H9 (cell line): Measurements from ENCODE around the gene DHX58. TPM values are rescaled to one million over a fixed set of nuclear protein-coding genes. Genes with fewer than 3 reads are reported as not detected.
A peak's percentile ranks its signal among the peaks of the same experiment; 100 is the strongest.

Source experiments
- DNase-seq: peaks from one replicate; pipeline ENCODE4 v3.0.0-alpha.2; 2017
- H2AFZ ChIP-seq: one replicate; pipeline ENCODE4 v1.6.1; 2013; ENCODE audit warnings: mild to moderate bottlenecking, low read length, control low read depth, moderate library complexity
- H2AK5ac ChIP-seq: 2 replicates; pipeline ENCODE4 v1.6.1; 2013; ENCODE audit warnings: low read length, control low read depth, mixed read lengths; ENCODE audit not compliant: insufficient read length
- H2BK120ac ChIP-seq: one replicate; pipeline ENCODE4 v1.6.1; 2013; ENCODE audit warnings: low read depth, mild to moderate bottlenecking, low read length, control low read depth, inconsistent platforms; ENCODE audit not compliant: poor library complexity, severe bottlenecking
- H2BK12ac ChIP-seq: 2 replicates; pipeline ENCODE4 v1.6.1; 2013; ENCODE audit warnings: low read length, control low read depth, mixed read lengths, low read depth; ENCODE audit not compliant: insufficient read length
- H2BK15ac ChIP-seq: 2 replicates; pipeline ENCODE4 v1.6.1; 2013; ENCODE audit warnings: low read depth, low read length, control low read depth
- H2BK20ac ChIP-seq: one replicate; pipeline ENCODE4 v1.6.1; 2013; ENCODE audit warnings: low read depth, mild to moderate bottlenecking, low read length, control low read depth, inconsistent platforms; ENCODE audit not compliant: poor library complexity, severe bottlenecking
- H2BK5ac ChIP-seq: 2 replicates; pipeline ENCODE4 v1.6.1; 2013; ENCODE audit warnings: low read length, control low read depth, mixed read lengths; ENCODE audit not compliant: insufficient read length
- H3K14ac ChIP-seq: 2 replicates; pipeline ENCODE4 v1.6.1; 2013; ENCODE audit warnings: low read length, control low read depth; ENCODE audit not compliant: insufficient read depth
- H3K18ac ChIP-seq: 2 replicates; pipeline ENCODE4 v1.6.1; 2013; ENCODE audit warnings: low read depth, mild to moderate bottlenecking, mixed read lengths, low read length, control low read depth; ENCODE audit not compliant: insufficient read length
- H3K23ac ChIP-seq: 2 replicates; pipeline ENCODE4 v1.6.1; 2013; ENCODE audit warnings: low read length, control low read depth, mixed read lengths, low read depth; ENCODE audit not compliant: insufficient read length
- H3K23me2 ChIP-seq: 2 replicates; pipeline ENCODE4 v1.6.1; 2013; ENCODE audit warnings: low read depth, mild to moderate bottlenecking, mixed read lengths, low read length, control low read depth; ENCODE audit not compliant: insufficient read length, poor library complexity, severe bottlenecking
- H3K27ac ChIP-seq: 2 replicates; pipeline ENCODE4 v1.5.1; 2013; ENCODE audit warnings: low read length, control low read depth, mixed read lengths, low read depth; ENCODE audit not compliant: insufficient read length
- H3K27me3 ChIP-seq: 2 replicates; pipeline ENCODE4 v1.6.1; 2013; ENCODE audit warnings: low read length, control low read depth, inconsistent platforms; ENCODE audit not compliant: insufficient read depth
- H3K4ac ChIP-seq: 2 replicates; pipeline ENCODE4 v1.6.1; 2013; ENCODE audit warnings: low read depth, mild to moderate bottlenecking, control low read depth, inconsistent platforms, low read length, moderate library complexity
- H3K4me1 ChIP-seq: 2 replicates; pipeline ENCODE4 v1.6.1; 2013; ENCODE audit warnings: low read length, control low read depth, inconsistent platforms; ENCODE audit not compliant: insufficient read depth
- H3K4me2 ChIP-seq: 2 replicates; pipeline ENCODE4 v1.6.1; 2013; ENCODE audit warnings: low read length, control low read depth, mixed read lengths; ENCODE audit not compliant: insufficient read length, insufficient read depth
- H3K56ac ChIP-seq: 2 replicates; pipeline ENCODE4 v1.6.1; 2013; ENCODE audit warnings: low read depth, mild to moderate bottlenecking, mixed read lengths, low read length, control low read depth; ENCODE audit not compliant: insufficient read length
- H3K79me1 ChIP-seq: 2 replicates; pipeline ENCODE4 v1.6.1; 2013; ENCODE audit warnings: low read depth, mild to moderate bottlenecking, moderate library complexity, low read length, control low read depth, inconsistent platforms; ENCODE audit not compliant: insufficient read depth, poor library complexity, severe bottlenecking
- H3K79me2 ChIP-seq: 2 replicates; pipeline ENCODE4 v1.6.1; 2013; ENCODE audit warnings: low read length, control low read depth, inconsistent platforms; ENCODE audit not compliant: insufficient read depth
- H3K9ac ChIP-seq: 2 replicates; pipeline ENCODE4 v1.6.1; 2013; ENCODE audit warnings: low read length, control low read depth, mixed read lengths; ENCODE audit not compliant: insufficient read length; ENCODE audit errors: extremely low read depth
- H3K9me3 ChIP-seq: one replicate; pipeline ENCODE4 v1.6.1; 2013; ENCODE audit warnings: low read depth, low read length, inconsistent platforms; ENCODE audit not compliant: control insufficient read depth
- H3T11ph ChIP-seq: one replicate; pipeline ENCODE4 v1.6.1; 2013; ENCODE audit warnings: mild to moderate bottlenecking, low read length, control low read depth, inconsistent platforms
- H4K20me1 ChIP-seq: one replicate; pipeline ENCODE4 v1.6.1; 2013; ENCODE audit not compliant: control insufficient read depth, insufficient read length, insufficient read depth
- H4K5ac ChIP-seq: 2 replicates; pipeline ENCODE4 v1.6.1; 2013; ENCODE audit warnings: low read depth, mild to moderate bottlenecking, mixed read lengths, low read length, control low read depth; ENCODE audit not compliant: insufficient read length
- H4K8ac ChIP-seq: replicated peaks from 2 replicates; pipeline ENCODE4 v1.6.1; 2013; ENCODE audit warnings: low read length, control low read depth, mixed read lengths, low read depth; ENCODE audit not compliant: insufficient read length
- H4K91ac ChIP-seq: 2 replicates; pipeline ENCODE4 v1.6.1; 2013; ENCODE audit warnings: low read depth, mild to moderate bottlenecking, moderate library complexity, mixed read lengths, low read length, control low read depth; ENCODE audit not compliant: insufficient read length
- H3K27ac Mint-ChIP-seq, 3 experiments: 2 replicates in 2 of 3; 3 replicates in 1 of 3; pipeline ENCODE4 v1.8.0; 2020 to 2021; ENCODE audit warnings: mixed read lengths in 3 of 3, mild to moderate bottlenecking in 1 of 3, moderate library complexity in 1 of 3
- H3K27me3 Mint-ChIP-seq: 2 replicates; pipeline ENCODE4 v1.8.0; 2021; ENCODE audit warnings: low read depth, mild to moderate bottlenecking, moderate library complexity, mixed read lengths
- H3K36me3 Mint-ChIP-seq, 3 experiments: 2 replicates in 2 of 3; 3 replicates in 1 of 3; pipeline ENCODE4 v1.8.0; 2020 to 2021; ENCODE audit warnings: low read depth in 3 of 3, mixed read lengths in 3 of 3; ENCODE audit not compliant: insufficient read depth in 1 of 3
- H3K4me1 Mint-ChIP-seq, 2 experiments: 2 replicates each; pipeline ENCODE4 v1.8.0; 2020; ENCODE audit warnings: mixed read lengths in 2 of 2
- H3K4me3 Mint-ChIP-seq, 2 experiments: 2 replicates in 1 of 2; 3 replicates in 1 of 2; pipeline ENCODE4 v1.8.0; 2020 to 2021; ENCODE audit warnings: mild to moderate bottlenecking in 2 of 2, mixed read lengths in 2 of 2, moderate library complexity in 1 of 2
- H3K9me3 Mint-ChIP-seq, 2 experiments: 2 replicates in 1 of 2; 3 replicates in 1 of 2; pipeline ENCODE4 v1.8.0; 2020; ENCODE audit warnings: mild to moderate bottlenecking in 2 of 2, mixed read lengths in 2 of 2, moderate library complexity in 1 of 2
- WGBS: extraction: QIAGEN DNeasy Blood & Tissue Kit; methylation state at CpG from one replicate; pipeline ENCODE4 v1.1.7; 2013; ENCODE audit warnings: missing lambda C conversion rate, low lambda C conversion rate, mixed read lengths; ENCODE audit not compliant: insufficient read length; ENCODE audit errors: extremely low coverage; 5-methylcytosine and 5-hydroxymethylcytosine counted together
- total RNA-seq: library from RNA; stranded (reverse); gene quantifications from 2 replicates; pipeline ENCODE4 v1.2.1, GENCODE V29; 2021
- TF ChIP-seq, protein P1 (sequence below): fragments of 200-600 bp; sonication (generic); conservative IDR thresholded peaks from 3 replicates; pipeline ENCODE4 v1.8.0; 2021; ENCODE audit warnings: antibody characterized with exemption, mild to moderate bottlenecking

The DHX58 gene
- total RNA-seq, 1 experiment from 2014 or later = 3.9 TPM

- Histone ChIP-seq H3T11ph (no peak overlapping the region), H4K91ac (no peak overlapping the region), H3K14ac (no peak overlapping the region), H3K79me1 (no peaks in the 10 kb centered on the region), H2BK5ac (no peak overlapping the region), H4K8ac (no peak overlapping the region), H3K56ac (no peak overlapping the region), H3K9ac (no peak overlapping the region), H3K4me1 (peaks cover 4% of the 10 kb centered on the region; the same call in 1 of the 2 replicates), H3K4ac (no peak overlapping the region), H3K27me3 (no peaks in the 10 kb centered on the region), H2BK20ac (no peak overlapping the region), H2BK12ac (no peak overlapping the region), H2BK120ac (no peak overlapping the region), H4K5ac (no peak overlapping the region), H3K18ac (no peak overlapping the region), H2AFZ (no peak overlapping the region), H3K9me3 (no peaks in the 10 kb centered on the region), H3K23me2 (no peaks in the 10 kb centered on the region), H3K79me2 (no peaks in the 10 kb centered on the region), H4K20me1 (no peaks in the 10 kb centered on the region), H2BK15ac (no peak overlapping the region), H3K27ac (no peak overlapping the region), H3K4me2 (peak overlapping the region; percentile 53), H3K23ac (no peak overlapping the region), H2AK5ac (no peak overlapping the region)
- peak overlapping the region; percentile 74 to 86 for H3K4me3 Mint-ChIP-seq
- no CpG with 5 or more reads among the region's 6 CpGs for WGBS
- DNase-seq = no peak
- H3K36me3 Mint-ChIP-seq = no peaks in the 10 kb centered on the region
- TF ChIP-seq, protein P1, sequence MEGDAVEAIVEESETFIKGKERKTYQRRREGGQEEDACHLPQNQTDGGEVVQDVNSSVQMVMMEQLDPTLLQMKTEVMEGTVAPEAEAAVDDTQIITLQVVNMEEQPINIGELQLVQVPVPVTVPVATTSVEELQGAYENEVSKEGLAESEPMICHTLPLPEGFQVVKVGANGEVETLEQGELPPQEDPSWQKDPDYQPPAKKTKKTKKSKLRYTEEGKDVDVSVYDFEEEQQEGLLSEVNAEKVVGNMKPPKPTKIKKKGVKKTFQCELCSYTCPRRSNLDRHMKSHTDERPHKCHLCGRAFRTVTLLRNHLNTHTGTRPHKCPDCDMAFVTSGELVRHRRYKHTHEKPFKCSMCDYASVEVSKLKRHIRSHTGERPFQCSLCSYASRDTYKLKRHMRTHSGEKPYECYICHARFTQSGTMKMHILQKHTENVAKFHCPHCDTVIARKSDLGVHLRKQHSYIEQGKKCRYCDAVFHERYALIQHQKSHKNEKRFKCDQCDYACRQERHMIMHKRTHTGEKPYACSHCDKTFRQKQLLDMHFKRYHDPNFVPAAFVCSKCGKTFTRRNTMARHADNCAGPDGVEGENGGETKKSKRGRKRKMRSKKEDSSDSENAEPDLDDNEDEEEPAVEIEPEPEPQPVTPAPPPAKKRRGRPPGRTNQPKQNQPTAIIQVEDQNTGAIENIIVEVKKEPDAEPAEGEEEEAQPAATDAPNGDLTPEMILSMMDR = no peak
- peaks cover 23 to 26% of the 10 kb centered on the region in 2 experiments for H3K4me1 Mint-ChIP-seq
- H3K27ac Mint-ChIP-seq = peak overlapping the region in 1 of 3 experiments; percentile 97; a peak in 1 of 7 replicates
- peaks cover 9% of the 10 kb centered on the region for H3K27me3 Mint-ChIP-seq
- no peaks in the 10 kb centered on the region for H3K9me3 Mint-ChIP-seq
Measured at GRCh38 chr17:42107124-42107523, 5.4 kb downstream of the DHX58 start.
